Measurements from ENCODE around the gene KRT14.
"Not testable (repeated sequence)": the region's sequence is repeated elsewhere in the genome, so short reads cannot be mapped to it uniquely, and the experiment has no call there.

The KRT14 gene

GRCh38 chr17:41586863-41587495 lies at the start of gene KRT14:
KRT14 (minus strand) TSS chr17:41586895; CDS start chr17:41586834, 61 bp downstream.
- DNase-seq, result no peak

DNA sequence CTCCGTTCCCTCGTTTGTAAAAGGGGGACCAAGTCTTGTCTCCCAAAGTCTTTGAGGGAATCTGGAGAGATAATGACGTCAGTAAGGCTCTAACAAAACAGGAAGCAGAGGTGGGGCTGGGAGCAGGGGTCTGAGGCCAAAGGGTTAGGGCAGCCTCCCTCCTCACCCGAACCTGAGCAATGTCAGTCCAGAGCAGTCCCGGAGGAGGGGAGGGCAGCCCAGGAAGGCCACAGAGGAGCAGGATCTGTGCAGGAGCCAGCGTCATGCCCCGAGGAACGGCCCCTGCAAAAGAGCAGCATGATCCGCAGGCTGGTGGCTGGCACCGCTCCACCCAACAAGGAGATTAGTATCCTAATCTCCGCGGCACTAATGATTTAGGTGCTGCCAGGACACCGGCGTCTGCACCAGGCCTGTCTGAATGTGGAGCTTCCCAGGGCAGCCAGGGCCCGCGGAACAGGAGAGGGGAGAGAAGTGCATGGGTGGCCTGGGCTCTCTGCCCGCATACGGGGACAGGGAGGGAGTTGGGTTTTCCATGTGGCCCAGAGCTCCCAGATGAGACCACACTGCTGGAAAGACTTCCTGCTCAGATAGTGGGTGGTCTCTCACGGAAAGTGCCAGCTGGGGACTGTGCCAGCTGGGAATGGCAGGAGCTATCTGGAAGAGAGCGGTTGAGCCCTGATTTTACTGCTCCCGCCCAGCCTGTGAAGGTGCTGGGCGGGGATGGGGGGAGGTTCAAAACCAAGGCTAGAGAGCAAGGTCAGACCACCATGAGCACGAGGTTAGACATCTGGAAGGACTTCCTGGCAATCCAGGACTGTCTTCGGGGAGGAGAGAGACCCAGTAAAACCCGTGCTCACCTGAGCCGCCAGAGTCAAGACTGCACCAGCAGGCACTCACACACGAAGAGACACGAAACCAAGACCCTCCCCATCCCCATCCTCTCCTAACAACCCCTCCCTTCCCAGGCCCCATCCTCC lies 48.7 kb upstream of the KRT14 start:
- DNase-seq, result no peak

DNA sequence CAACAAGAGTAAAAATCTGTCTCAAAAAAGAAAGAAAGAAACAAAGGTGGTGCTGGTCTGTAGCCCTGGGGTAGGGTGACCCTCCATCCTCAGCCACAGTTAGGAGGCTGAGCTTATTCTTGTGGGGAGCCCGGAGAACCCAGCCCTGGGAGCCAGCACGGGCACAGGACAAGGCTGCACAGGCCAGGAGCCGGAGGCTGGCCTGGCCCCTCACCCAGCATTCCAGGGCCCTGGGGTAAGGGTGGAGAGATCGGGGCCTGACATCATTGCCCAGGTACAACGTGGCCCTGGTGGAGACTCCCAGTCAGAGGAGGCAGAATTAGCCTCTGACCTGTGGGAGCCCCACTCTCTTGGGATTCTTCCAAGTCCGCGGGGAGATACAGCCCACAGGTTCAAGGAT lies 47.9 kb upstream of the KRT14 start:
- no peak for DNase-seq

- no peak for DNase-seq
Observed at GRCh38 chr17:41633556-41634199, 47.0 kb upstream of the KRT14 start.

DNA sequence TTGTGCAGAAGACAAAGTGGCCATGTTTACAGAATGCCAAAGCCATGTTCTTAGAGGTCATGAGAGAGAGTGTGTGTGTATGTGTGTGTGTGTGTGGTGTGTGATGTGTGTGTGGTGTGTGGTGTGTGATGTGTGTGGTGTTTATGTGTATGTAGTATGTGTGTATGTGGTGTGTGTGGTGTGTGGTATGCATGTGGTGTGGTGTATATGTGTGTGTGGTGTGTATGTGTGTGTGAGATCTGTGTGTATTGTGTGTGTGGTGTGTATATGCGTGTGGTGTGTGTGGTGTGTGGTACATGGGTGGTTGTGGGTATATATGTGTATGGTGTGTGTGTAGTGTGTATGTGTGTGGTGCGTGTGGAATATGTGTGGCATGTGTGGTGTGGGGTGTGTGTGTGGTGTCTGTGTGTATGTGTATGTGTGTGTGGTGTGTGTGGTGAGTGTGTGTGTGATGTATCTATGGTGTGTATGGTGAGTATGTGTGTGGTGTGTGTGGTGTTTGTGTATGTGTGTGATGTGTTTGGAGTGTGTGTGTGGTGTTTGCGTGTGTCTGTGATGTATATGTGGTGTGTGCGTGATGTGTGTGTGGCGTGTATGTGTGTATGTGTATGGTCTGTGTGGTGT lies 45.9 kb upstream of the KRT14 start:
- no peak for DNase-seq

DNA sequence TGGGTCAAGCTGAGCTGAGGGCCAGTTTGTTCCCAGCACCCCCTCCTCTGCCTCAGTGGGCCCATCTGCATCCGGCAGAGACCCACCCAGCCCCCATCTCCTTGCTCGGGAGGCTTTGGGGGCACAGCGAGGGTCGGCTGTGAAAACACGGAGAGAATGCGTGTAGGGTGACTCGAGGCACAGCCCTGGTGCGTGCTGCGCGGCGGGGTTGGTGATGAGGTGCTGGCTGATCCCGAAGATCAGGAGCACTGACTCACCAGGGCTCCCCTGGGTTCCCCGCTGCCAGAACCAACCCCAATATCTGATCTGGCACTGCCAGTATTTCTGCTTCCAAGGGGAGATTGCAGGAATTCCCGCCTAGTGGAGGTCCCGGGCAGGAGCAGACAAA lies 45.2 kb upstream of the KRT14 start:
- no peak for DNase-seq

- no peak for DNase-seq
Observed at GRCh38 chr17:41631025-41631897, 44.6 kb upstream of the KRT14 start.

DNA sequence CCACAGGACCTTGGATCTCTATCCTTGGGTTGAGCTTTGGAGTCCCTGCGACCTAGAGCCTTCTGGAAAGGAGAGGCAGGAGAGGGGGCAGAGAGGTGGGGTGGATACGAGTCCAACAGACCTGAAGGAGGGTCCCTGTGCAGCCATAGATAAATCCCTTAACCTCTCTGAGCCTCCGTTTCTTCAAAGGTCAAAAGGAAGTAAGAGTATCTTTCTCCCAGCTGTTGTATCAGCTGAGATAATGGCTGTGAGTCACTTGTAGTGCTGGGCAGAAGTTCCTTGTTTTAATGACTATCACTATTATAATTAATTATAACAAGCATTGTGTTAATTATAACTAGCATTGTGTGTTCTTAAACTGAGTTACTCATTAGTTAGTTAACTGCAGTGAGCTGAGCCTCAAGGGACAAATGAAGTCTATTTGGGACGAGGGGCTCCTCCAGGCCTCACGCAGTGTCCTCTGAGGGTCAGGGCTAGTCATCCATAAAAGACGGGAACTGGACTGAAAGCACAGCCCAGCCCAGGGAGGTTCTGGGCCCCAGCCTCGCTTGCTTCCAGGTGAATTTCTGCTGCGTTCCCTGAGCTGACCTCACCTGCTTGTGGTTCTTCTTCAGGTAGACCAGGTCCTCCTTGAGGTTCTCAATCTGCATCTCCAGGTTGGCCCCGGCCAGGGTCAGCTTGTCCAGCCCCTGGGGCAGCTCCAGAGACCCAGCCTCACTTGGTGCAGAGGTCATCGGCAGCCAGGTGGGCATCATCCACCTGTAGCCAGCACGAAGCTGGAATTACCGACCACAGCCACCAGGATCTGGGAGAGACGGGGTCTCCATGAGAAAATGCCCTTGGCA lies 43.4 kb upstream of the KRT14 start:
- no peak for DNase-seq

- DNase-seq, result no peak
Observed at GRCh38 chr17:41629316-41629715, 42.6 kb upstream of the KRT14 start.

- DNase-seq, result not testable (repeated sequence)
Observed at GRCh38 chr17:41628621-41629255, 42.0 kb upstream of the KRT14 start.

GRCh38 chr17:41628073-41628370 lies 41.3 kb upstream of the KRT14 start:
- DNase-seq, result not testable (repeated sequence)

- DNase-seq, result no peak
Observed at GRCh38 chr17:41627316-41628072, 40.8 kb upstream of the KRT14 start.

- not testable (repeated sequence) for DNase-seq
Observed at GRCh38 chr17:41626914-41627295, 40.2 kb upstream of the KRT14 start.

GRCh38 chr17:41626028-41626913 lies 39.6 kb upstream of the KRT14 start:
- not testable (repeated sequence) for DNase-seq

DNA sequence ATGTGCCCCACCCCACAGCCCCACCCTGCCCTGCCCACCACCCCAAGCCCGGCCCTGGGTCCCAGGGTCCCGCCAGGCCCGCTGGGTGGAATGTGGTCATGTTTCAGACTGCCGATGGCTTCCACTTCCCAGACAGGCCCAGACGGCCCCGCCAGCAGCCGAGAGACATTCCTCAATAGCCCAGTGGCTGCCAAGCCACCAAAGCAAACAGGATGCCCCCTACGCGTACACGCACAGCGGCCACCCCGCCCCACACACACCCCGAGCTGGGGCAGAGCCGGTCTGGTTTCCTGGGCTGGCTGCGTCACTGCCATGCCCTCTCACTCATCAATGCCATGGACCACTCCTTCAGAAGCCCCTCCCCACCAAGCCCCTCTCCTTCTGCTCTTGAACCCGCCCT lies 38.9 kb upstream of the KRT14 start:
- no peak for DNase-seq

- DNase-seq, result no peak
Observed at GRCh38 chr17:41624208-41625101, 37.8 kb upstream of the KRT14 start, which contains the start of gene KRT17. KRT17 (minus strand) TSS chr17:41624575; CDS start chr17:41624509, 66 bp downstream.

DNA sequence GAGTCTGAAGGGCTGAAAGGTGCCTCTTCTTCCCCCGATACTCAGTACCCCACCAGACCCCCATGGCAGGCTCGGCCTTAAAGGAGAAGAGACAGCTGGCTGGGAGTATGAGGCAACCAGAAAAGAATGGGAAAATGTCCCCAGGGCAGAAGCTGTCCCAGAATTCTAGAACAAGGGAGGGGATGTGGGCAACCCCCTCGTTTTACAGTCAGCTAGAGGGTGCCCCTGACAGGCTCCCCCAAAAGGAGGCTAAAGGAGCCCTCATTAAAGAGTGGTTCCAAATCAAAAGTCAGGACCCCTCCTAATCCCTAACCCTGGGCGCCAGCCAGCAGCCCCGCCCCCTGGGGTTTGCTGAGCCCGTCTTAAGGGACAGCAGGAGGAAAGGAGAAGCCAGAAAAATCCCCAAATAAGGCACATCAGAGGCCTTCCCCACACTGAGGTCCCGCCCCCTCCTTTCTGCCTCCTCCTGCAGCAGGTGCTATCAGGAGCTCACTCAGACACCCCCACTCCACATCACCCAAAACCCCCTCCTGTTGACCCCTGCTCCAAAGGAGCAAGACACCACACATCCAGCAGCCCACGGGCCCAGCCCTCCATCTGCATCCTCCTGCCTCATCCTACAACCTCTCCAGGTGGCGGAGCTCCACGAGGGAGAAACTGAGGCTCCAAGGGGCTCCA lies 36.6 kb upstream of the KRT14 start:
- DNase-seq, result not testable (repeated sequence)
